Neural progenitor cell (in vitro differentiated cells): ENCODE measurements around the gene DRAXIN. TPM values are rescaled to one million over a fixed set of nuclear protein-coding genes. Genes with fewer than 3 reads are reported as not detected.

Source experiments
- DNase-seq: peaks from one replicate; pipeline ENCODE4 v3.0.0-alpha.2; 2016; ENCODE audit warnings: low spot score
- H2AFZ ChIP-seq: fragments of 200-600 bp; sonication (generic); replicated peaks from 2 replicates; pipeline ENCODE4 v1.6.1; 2016; ENCODE audit warnings: antibody characterized with exemption
- H3F3A ChIP-seq: fragments of 200-600 bp; sonication (generic); 2 replicates; pipeline ENCODE4 v1.6.1; 2016; ENCODE audit warnings: antibody characterized with exemption, low read depth
- H3K27ac ChIP-seq: fragments of 200-600 bp; sonication (generic); 2 replicates; pipeline ENCODE4 v1.5.1; 2016; ENCODE audit warnings: mild to moderate bottlenecking
- H3K27me3 ChIP-seq: fragments of 200-600 bp; sonication (generic); 2 replicates; pipeline ENCODE4 v1.6.1; 2016; ENCODE audit warnings: mild to moderate bottlenecking, moderate library complexity
- H3K36me3 ChIP-seq: fragments of 200-600 bp; sonication (generic); 2 replicates; pipeline ENCODE4 v1.5.1; 2016
- H3K4me1 ChIP-seq: fragments of 200-600 bp; sonication (generic); 2 replicates; pipeline ENCODE4 v1.6.1; 2016; ENCODE audit warnings: mixed run types
- H3K4me2 ChIP-seq: fragments of 200-600 bp; sonication (generic); 2 replicates; pipeline ENCODE4 v1.6.1; 2016
- H3K4me3 ChIP-seq: fragments of 200-600 bp; sonication (generic); 2 replicates; pipeline ENCODE4 v1.5.1; 2016
- H3K79me2 ChIP-seq: fragments of 200-600 bp; sonication (generic); 2 replicates; pipeline ENCODE4 v1.6.1; 2016; ENCODE audit warnings: low read depth
- H3K9ac ChIP-seq: fragments of 200-600 bp; sonication (generic); 2 replicates; pipeline ENCODE4 v1.6.1; 2016
- H3K9me3 ChIP-seq: fragments of 200-600 bp; sonication (generic); 2 replicates; pipeline ENCODE4 v1.5.1; 2016; ENCODE audit warnings: low read depth
- H4K20me1 ChIP-seq: fragments of 200-600 bp; sonication (generic); 2 replicates; pipeline ENCODE4 v1.6.1; 2016; ENCODE audit warnings: low read depth
- H3K27ac Mint-ChIP-seq: 3 replicates; pipeline ENCODE4 v1.8.0; 2021; ENCODE audit warnings: mixed read lengths
- H3K27me3 Mint-ChIP-seq: 2 replicates; pipeline ENCODE4 v1.8.0; 2022; ENCODE audit warnings: low read depth, mild to moderate bottlenecking, inconsistent platforms, moderate library complexity, mixed read lengths; ENCODE audit not compliant: insufficient read depth
- H3K36me3 Mint-ChIP-seq: 3 replicates; pipeline ENCODE4 v1.8.0; 2021; ENCODE audit warnings: mixed read lengths
- H3K4me1 Mint-ChIP-seq: 3 replicates; pipeline ENCODE4 v1.8.0; 2021; ENCODE audit warnings: mixed read lengths
- H3K4me3 Mint-ChIP-seq: 3 replicates; pipeline ENCODE4 v1.8.0; 2021; ENCODE audit warnings: mild to moderate bottlenecking, moderate library complexity, mixed read lengths
- H3K9me3 Mint-ChIP-seq: 3 replicates; pipeline ENCODE4 v1.8.0; 2020; ENCODE audit warnings: mixed read lengths
- EZH2 ChIP-seq: fragments of 200-600 bp; sonication (generic); IDR thresholded peaks from 2 replicates; pipeline ENCODE4 v1.6.1; 2017; ENCODE audit warnings: antibody characterized with exemption, mild to moderate bottlenecking, moderate library complexity
- EZH2phosphoT487 ChIP-seq: fragments of 200-600 bp; sonication (generic); IDR thresholded peaks from 2 replicates; pipeline ENCODE4 v1.6.1; 2017; ENCODE audit warnings: antibody characterized with exemption
- total RNA-seq: library from RNA; depleted of rRNA; stranded (reverse); fragments of >200 nt; gene quantifications from 2 replicates; pipeline ENCODE4 v1.2.3, GENCODE V29; 2015; ENCODE audit warnings: low replicate concordance
- TF ChIP-seq, protein P1 (sequence below): fragments of 200-600 bp; sonication (generic); IDR thresholded peaks from 2 replicates; pipeline ENCODE4 v1.5.1; 2017; ENCODE audit warnings: antibody characterized with exemption, mild to moderate bottlenecking

Gene DRAXIN
- total RNA-seq, 1 donor from 2014 or later: 27.1 TPM

DNA sequence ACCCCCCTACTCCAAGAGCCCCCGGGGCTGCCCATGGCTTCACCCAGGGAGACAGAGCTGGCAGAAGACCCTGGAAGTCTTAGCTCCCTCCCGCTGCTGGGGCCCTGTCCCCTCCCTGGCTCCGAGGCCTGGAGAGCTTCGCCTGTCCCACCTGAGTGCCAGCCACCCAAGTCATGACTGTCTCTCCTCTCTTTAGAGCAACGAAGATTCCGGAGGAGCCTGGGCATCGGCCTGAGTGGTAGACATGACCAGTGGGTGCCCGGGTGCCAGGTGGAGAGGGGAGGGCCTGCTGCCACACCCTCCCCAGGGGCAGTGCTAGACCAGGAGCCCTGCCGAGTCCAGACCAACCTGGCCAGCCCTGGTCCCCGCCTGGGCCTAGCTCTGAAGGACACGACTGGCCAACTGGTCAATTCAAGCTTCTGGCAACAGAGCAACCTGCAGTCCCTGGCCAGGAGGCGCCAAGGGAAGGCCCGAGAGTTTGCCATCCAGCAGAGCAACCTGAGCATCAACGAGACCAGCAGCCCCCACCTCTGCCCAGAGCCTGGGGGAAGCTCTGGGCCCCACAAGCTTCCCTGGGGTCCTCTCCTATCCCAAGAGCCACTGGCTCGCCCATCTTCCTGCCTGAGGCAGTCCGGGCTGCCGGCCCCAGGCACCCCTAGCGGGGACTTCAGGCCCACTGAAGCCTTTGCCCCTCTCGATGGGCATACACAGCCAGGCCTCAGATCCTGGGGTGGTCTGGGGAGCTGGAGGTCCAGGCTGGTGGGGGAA is 74.3 kb downstream of the DRAXIN start:
- DNase-seq: no peak
- Histone ChIP-seq H3F3A (peaks cover 16% of the 10 kb centered on the region), H3K4me2 (no peak overlapping the region), H3K4me1 (peaks cover 17% of the 10 kb centered on the region), H3K27ac (no peak overlapping the region), H3K27me3 (peaks cover 43% of the 10 kb centered on the region), H2AFZ (no peak overlapping the region), H3K9ac (no peak overlapping the region), H3K79me2 (no peaks in the 10 kb centered on the region), H3K9me3 (no peaks in the 10 kb centered on the region), H3K36me3 (no peaks in the 10 kb centered on the region), H4K20me1 (no peaks in the 10 kb centered on the region), H3K4me3 (no peak overlapping the region)
- H3K27ac Mint-ChIP-seq: peak overlapping the region; percentile 7
- no peak for TF ChIP-seq EZH2phosphoT487
- TF ChIP-seq EZH2: no peak
- TF ChIP-seq, protein P1, sequence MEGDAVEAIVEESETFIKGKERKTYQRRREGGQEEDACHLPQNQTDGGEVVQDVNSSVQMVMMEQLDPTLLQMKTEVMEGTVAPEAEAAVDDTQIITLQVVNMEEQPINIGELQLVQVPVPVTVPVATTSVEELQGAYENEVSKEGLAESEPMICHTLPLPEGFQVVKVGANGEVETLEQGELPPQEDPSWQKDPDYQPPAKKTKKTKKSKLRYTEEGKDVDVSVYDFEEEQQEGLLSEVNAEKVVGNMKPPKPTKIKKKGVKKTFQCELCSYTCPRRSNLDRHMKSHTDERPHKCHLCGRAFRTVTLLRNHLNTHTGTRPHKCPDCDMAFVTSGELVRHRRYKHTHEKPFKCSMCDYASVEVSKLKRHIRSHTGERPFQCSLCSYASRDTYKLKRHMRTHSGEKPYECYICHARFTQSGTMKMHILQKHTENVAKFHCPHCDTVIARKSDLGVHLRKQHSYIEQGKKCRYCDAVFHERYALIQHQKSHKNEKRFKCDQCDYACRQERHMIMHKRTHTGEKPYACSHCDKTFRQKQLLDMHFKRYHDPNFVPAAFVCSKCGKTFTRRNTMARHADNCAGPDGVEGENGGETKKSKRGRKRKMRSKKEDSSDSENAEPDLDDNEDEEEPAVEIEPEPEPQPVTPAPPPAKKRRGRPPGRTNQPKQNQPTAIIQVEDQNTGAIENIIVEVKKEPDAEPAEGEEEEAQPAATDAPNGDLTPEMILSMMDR: no peak
- peaks cover 17% of the 10 kb centered on the region for H3K27me3 Mint-ChIP-seq
- H3K4me1 Mint-ChIP-seq: peaks cover 20% of the 10 kb centered on the region
- H3K4me3 Mint-ChIP-seq: no peak overlapping the region
- no peaks in the 10 kb centered on the region for H3K36me3 Mint-ChIP-seq
- no peaks in the 10 kb centered on the region for H3K9me3 Mint-ChIP-seq

DNA sequence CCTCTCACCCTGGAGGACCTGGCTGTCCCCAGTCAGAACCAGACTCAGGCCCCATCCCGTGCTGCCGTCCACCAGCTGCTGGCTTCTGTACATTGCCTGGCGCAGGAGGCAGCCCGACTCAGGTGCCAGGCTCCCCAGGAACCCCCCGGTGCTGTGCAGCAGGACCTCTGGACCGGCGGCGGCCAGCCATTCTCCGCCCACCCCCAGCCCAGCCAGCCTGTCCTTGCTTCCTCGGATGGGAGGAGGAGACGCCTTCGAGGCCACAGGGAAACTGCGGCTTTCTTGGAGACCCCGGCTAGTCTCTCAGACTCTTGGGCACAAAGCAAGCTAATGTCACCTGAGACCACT is 74.9 kb downstream of the DRAXIN start:
- TF ChIP-seq EZH2phosphoT487: no peak
- TF ChIP-seq EZH2: no peak
- TF ChIP-seq, protein P1: no peak
- Histone ChIP-seq H3K79me2 (no peaks in the 10 kb centered on the region), H3K36me3 (no peaks in the 10 kb centered on the region), H3K27ac (no peak overlapping the region), H3K4me2 (no peak overlapping the region), H4K20me1 (no peaks in the 10 kb centered on the region), H3K9me3 (no peaks in the 10 kb centered on the region), H2AFZ (no peak overlapping the region), H3K9ac (no peak overlapping the region), H3K27me3 (peaks cover 37% of the 10 kb centered on the region), H3K4me1 (peaks cover 17% of the 10 kb centered on the region), H3K4me3 (no peak overlapping the region), H3F3A (peaks cover 16% of the 10 kb centered on the region)
- no peak overlapping the region for H3K4me3 Mint-ChIP-seq
- no peak overlapping the region for H3K27ac Mint-ChIP-seq
- H3K27me3 Mint-ChIP-seq: peaks cover 17% of the 10 kb centered on the region
- H3K36me3 Mint-ChIP-seq: no peaks in the 10 kb centered on the region
- DNase-seq: no peak
- no peaks in the 10 kb centered on the region for H3K9me3 Mint-ChIP-seq
- H3K4me1 Mint-ChIP-seq: peaks cover 20% of the 10 kb centered on the region

DNA sequence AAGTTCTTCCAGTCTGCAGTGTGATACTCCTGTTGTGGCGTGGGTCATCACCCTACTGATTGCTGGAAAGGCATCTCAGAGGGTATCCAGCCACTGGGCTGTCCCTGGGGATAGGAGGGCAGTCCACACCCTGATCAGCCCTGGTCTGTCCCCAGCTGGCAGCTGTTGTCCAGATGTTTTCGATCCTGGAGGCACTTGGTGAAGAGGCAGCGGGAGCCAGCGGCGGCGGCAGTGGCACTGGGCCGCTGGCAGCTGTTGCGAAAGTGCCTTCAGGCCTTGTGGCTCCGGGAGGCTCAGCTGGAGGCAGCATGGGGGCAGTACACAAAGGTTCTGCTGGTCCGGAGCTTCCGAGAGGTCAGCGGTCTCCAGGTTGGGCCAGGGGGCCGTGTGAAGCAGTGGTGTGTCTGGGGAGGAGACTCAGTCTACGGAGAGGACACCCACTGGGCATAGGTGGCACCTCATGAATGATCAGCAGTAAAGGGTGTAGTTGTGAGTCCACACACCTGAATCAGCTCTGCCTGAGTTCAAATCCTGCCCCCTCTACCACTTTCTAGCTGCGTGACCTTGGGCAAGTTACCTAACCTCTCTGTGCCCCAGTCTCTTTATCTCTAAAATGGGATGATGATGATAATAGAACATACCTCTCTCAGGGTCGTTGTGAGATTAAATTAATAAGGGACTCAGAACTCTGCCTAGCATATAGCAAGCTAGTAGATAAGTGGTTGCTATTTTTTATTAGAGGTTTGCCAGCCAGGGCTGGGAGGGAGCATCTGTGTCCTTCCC is 76.6 kb downstream of the DRAXIN start:
- Histone ChIP-seq H3K4me2 (no peak overlapping the region), H3K9ac (no peak overlapping the region), H3K27ac (no peak overlapping the region), H4K20me1 (no peaks in the 10 kb centered on the region), H3K4me1 (peaks cover 4% of the 10 kb centered on the region), H3K79me2 (no peaks in the 10 kb centered on the region), H3K9me3 (no peaks in the 10 kb centered on the region), H3K36me3 (no peaks in the 10 kb centered on the region), H3K27me3 (peaks cover 20% of the 10 kb centered on the region), H2AFZ (no peak overlapping the region), H3K4me3 (no peak overlapping the region), H3F3A (no peaks in the 10 kb centered on the region)
- Mint-ChIP-seq H3K27me3 (peaks cover 10% of the 10 kb centered on the region), H3K36me3 (no peaks in the 10 kb centered on the region), H3K9me3 (no peaks in the 10 kb centered on the region), H3K27ac (no peak overlapping the region), H3K4me3 (no peak overlapping the region), H3K4me1 (peaks cover 9% of the 10 kb centered on the region)
- no peak for DNase-seq
- no peak for TF ChIP-seq EZH2
- no peak for TF ChIP-seq EZH2phosphoT487
- TF ChIP-seq, protein P1: no peak
